K562 (cell line): ENCODE results near the gene FCHO1. TPM values are rescaled to one million over a fixed set of nuclear protein-coding genes. Genes with fewer than 3 reads are reported as not detected.

Experiments
- CBFA2T3 ChIP-seq: fragments of 450-650 bp; IDR thresholded peaks from 2 replicates; pipeline ENCODE4 v1.6.1; 2017
- CREBBP ChIP-seq: IDR thresholded peaks from one replicate; pipeline ENCODE4 v1.6.1; 2012; ENCODE audit warnings: low read depth, mild to moderate bottlenecking, control low read depth, inconsistent platforms, low read length
- CREM ChIP-seq: IDR thresholded peaks from 2 replicates; pipeline ENCODE4 v1.6.1; 2014; ENCODE audit warnings: antibody characterized with exemption, low read depth
- CXXC5 ChIP-seq: fragments of 250-450 bp; sonication (Bioruptor Pico); IDR thresholded peaks from 2 replicates; pipeline ENCODE4 v1.8.0; 2022; ENCODE audit warnings: inconsistent platforms, mild to moderate bottlenecking, moderate library complexity
- DACH1 ChIP-seq: fragments of 450-650 bp; IDR thresholded peaks from 2 replicates; pipeline ENCODE4 v1.6.1; 2018; ENCODE audit not compliant: partially characterized antibody
- E2F1 ChIP-seq: sonication (generic); formaldehyde crosslinking; IDR thresholded peaks from 2 replicates; pipeline ENCODE4 v1.8.1; 2023; ENCODE audit warnings: mild to moderate bottlenecking, missing genetic modification reagents, moderate library complexity
- ESRRA ChIP-seq: fragments of 450-650 bp; IDR thresholded peaks from 2 replicates; pipeline ENCODE4 v1.6.1; 2014; ENCODE audit warnings: low read depth, mild to moderate bottlenecking, moderate library complexity, borderline replicate concordance
- ETS1 ChIP-seq: conservative IDR thresholded peaks from 2 replicates; pipeline ENCODE4 v1.6.1; 2011; ENCODE audit warnings: low read depth, mild to moderate bottlenecking, low read length; ENCODE audit not compliant: control insufficient read depth
- FOSL1 ChIP-seq: fragments of 200-800 bp; sonication (Bioruptor generic); conservative IDR thresholded peaks from 2 replicates; pipeline ENCODE4 v1.6.1; 2016; ENCODE audit warnings: missing genetic modification characterization, missing compliant biosample characterization
- FOXK1 ChIP-seq: sonication (generic); formaldehyde crosslinking; IDR thresholded peaks from 2 replicates; pipeline ENCODE4 v1.8.0; 2022; ENCODE audit warnings: missing genetic modification reagents, mild to moderate bottlenecking, borderline replicate concordance
- NFATC3 ChIP-seq: fragments of 450-650 bp; IDR thresholded peaks from 2 replicates; pipeline ENCODE4 v1.6.1; 2017; ENCODE audit warnings: mild to moderate bottlenecking
- NFIX ChIP-seq: fragments of 250-450 bp; sonication (Bioruptor Pico); IDR thresholded peaks from 2 replicates; pipeline ENCODE4 v1.4.0; 2020; ENCODE audit warnings: low read depth, mild to moderate bottlenecking, moderate library complexity
- PATZ1 ChIP-seq: fragments of 250-450 bp; sonication (Bioruptor Pico); IDR thresholded peaks from 2 replicates; pipeline ENCODE4 v1.5.0; 2020; ENCODE audit warnings: mild to moderate bottlenecking, borderline replicate concordance
- PCBP1 ChIP-seq: fragments of 200-400 bp; formaldehyde crosslinking; IDR thresholded peaks from 2 replicates; pipeline ENCODE4 v1.6.1; 2018; ENCODE audit warnings: mild to moderate bottlenecking, low read depth, low read length; ENCODE audit not compliant: poor library complexity, severe bottlenecking
- PHF20 ChIP-seq: fragments of 450-650 bp; IDR thresholded peaks from 2 replicates; pipeline ENCODE4 v1.6.1; 2018; ENCODE audit not compliant: partially characterized antibody
- POLR2B ChIP-seq: fragments of 450-650 bp; IDR thresholded peaks from 2 replicates; pipeline ENCODE4 v1.6.1; 2018; ENCODE audit warnings: low read depth; ENCODE audit not compliant: partially characterized antibody
- PTBP1 ChIP-seq: fragments of 200-400 bp; formaldehyde crosslinking; IDR thresholded peaks from 2 replicates; pipeline ENCODE4 v1.6.1; 2017; ENCODE audit warnings: low read depth, low read length
- RBFOX2 ChIP-seq: fragments of 200-400 bp; formaldehyde crosslinking; IDR thresholded peaks from 2 replicates; pipeline ENCODE4 v1.6.1; 2017; ENCODE audit warnings: low read depth, mild to moderate bottlenecking, low read length, moderate library complexity
- THRAP3 ChIP-seq: fragments of 450-650 bp; IDR thresholded peaks from 2 replicates; pipeline ENCODE4 v1.6.1; 2016; ENCODE audit warnings: mild to moderate bottlenecking, inconsistent platforms, borderline replicate concordance
- TSC22D4 ChIP-seq: fragments of 450-650 bp; IDR thresholded peaks from 2 replicates; pipeline ENCODE4 v1.6.1; 2016; ENCODE audit warnings: missing genetic modification characterization, missing biosample characterization, control low read depth
- YY1 ChIP-seq, 3 experiments: IDR thresholded peaks; 2 replicates each; pipeline ENCODE4 v1.6.1; 2011; ENCODE audit warnings: low read length in 2 of 3, mild to moderate bottlenecking in 2 of 3, moderate library complexity in 2 of 3, borderline replicate concordance in 1 of 3, control low read depth in 1 of 3, low read depth in 1 of 3; ENCODE audit not compliant: insufficient read depth in 3 of 3, insufficient replicate concordance in 2 of 3, control insufficient read depth in 1 of 3, insufficient read length in 1 of 3; ENCODE audit errors: extremely low read depth in 1 of 3
- ZBTB1 ChIP-seq: sonication (generic); formaldehyde crosslinking; IDR thresholded peaks from 2 replicates; pipeline ENCODE4 v1.8.1; 2023; ENCODE audit warnings: missing genetic modification reagents, low read depth, mild to moderate bottlenecking, borderline replicate concordance
- ZNF143 ChIP-seq: sonication (generic); formaldehyde crosslinking; IDR thresholded peaks from 2 replicates; pipeline ENCODE4 v1.9.0; 2022; ENCODE audit warnings: mild to moderate bottlenecking, missing genetic modification reagents
- ZNF232 ChIP-seq: sonication (generic); formaldehyde crosslinking; IDR thresholded peaks from 2 replicates; pipeline ENCODE4 v1.8.0; 2022; ENCODE audit warnings: mild to moderate bottlenecking, missing genetic modification reagents
- ZNF347 ChIP-seq: fragments of 450-650 bp; formaldehyde crosslinking; IDR thresholded peaks from 2 replicates; pipeline ENCODE4 v1.4.0; 2020; ENCODE audit warnings: low read depth, mild to moderate bottlenecking, moderate library complexity
- polyA plus RNA-seq, 8 experiments: library from polyadenylated mRNA; depleted of rRNA in 4 of 8; stranded (reverse) in 5 of 8; unstranded in 3 of 8; fragments of >200 nt; fragmentation: Nextera tagmentation in 2 of 8; fragmentation: Illumina TruSeq in 1 of 8; extraction: Ambion mirVana in 2 of 8; extraction: Trizol in 1 of 8; gene quantifications; 2 replicates each; pipeline versions ENCODE4 v1.2.1 to v1.2.3, GENCODE V29; 2011 to 2014; ENCODE audit warnings: inconsistent platforms in 1 of 8, missing spikeins in 1 of 8
- total RNA-seq, 7 experiments: library from RNA; depleted of rRNA in 6 of 7; stranded (reverse); fragments of >200 nt in 6 of 7; fragmentation: Illumina TruSeq in 2 of 7; extraction: Trizol in 2 of 7; gene quantifications; 2 replicates each; pipeline versions ENCODE4 v1.2.1 to v1.2.3, GENCODE V29; 2011 to 2021; ENCODE audit warnings: low replicate concordance in 1 of 7

Gene FCHO1
- total and polyA plus RNA-seq, 9 of the 15 experiments (the other 6 are each of a cell fraction or from before 2014, with no cell fraction given): 0.21 to 58.9 (median 18.3) TPM

- no peak for TF ChIP-seq DACH1
- peak; percentile 20; the same call in 1 of the 2 replicates for TF ChIP-seq CREM
- no peak for TF ChIP-seq ESRRA
- TF ChIP-seq ZBTB1 (CRISPR knock-in tag): no peak
- peak in 1 of 3 experiments; percentile 4 for TF ChIP-seq YY1 (IDR thresholded peaks at IDR 0.05; ENCODE audit: borderline replicate concordance in 1 of 3, control insufficient read depth in 1 of 3, extremely low read depth in 1 of 3, insufficient read depth in 3 of 3, insufficient read length in 1 of 3, insufficient replicate concordance in 2 of 3, low read depth in 1 of 3, low read length in 2 of 3)
- TF ChIP-seq CREBBP: no peak
- TF ChIP-seq ZNF232 (CRISPR knock-in tag): no peak
- TF ChIP-seq ZNF347 (CRISPR knock-in tag): no peak
- no peak for TF ChIP-seq CXXC5 (CRISPR knock-in tag)
- no peak for TF ChIP-seq PATZ1 (CRISPR knock-in tag)
- no peak for TF ChIP-seq NFATC3
- TF ChIP-seq THRAP3: no peak
- no peak for TF ChIP-seq PTBP1
- TF ChIP-seq E2F1 (CRISPR knock-in tag): no peak
- TF ChIP-seq ZNF143 (CRISPR knock-in tag): no peak
- TF ChIP-seq FOXK1 (CRISPR knock-in tag): no peak
- no peak for TF ChIP-seq ETS1
- no peak for TF ChIP-seq CBFA2T3
- no peak for TF ChIP-seq TSC22D4
- no peak for TF ChIP-seq PHF20
- peak; percentile 55; the same call in 1 of the 2 replicates for TF ChIP-seq RBFOX2
- TF ChIP-seq NFIX (CRISPR knock-in tag): no peak
- peak; percentile 89 for TF ChIP-seq PCBP1
- peak; percentile 55 for TF ChIP-seq POLR2B
- no peak for TF ChIP-seq FOSL1 (tag)
Measured at GRCh38 chr19:17778251-17778967, 27.1 kb downstream of the FCHO1 start (continued).
